GM18507 (cell line): ENCODE measurements around the gene ARL4A.
A peak's percentile ranks its signal among the peaks of the same experiment; 100 is the strongest.
"Not testable (repeated sequence)": the region's sequence is repeated elsewhere in the genome, so short reads cannot be mapped to it uniquely, and the experiment has no call there.

Experiments used
- DNase-seq: peaks from one replicate; pipeline ENCODE4 v3.0.0; 2011; ENCODE audit warnings: low read depth; ENCODE audit not compliant: insufficient read length; ENCODE audit errors: extremely low spot score
- FAIRE-seq: peaks from 2 replicates; lab custom pipeline; 2011; peaks lifted over from hg19 to GRCh38; lab: Jason Lieb, UNC

Gene ARL4A, protein sequence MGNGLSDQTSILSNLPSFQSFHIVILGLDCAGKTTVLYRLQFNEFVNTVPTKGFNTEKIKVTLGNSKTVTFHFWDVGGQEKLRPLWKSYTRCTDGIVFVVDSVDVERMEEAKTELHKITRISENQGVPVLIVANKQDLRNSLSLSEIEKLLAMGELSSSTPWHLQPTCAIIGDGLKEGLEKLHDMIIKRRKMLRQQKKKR

GRCh38 chr7:12686891-12687717 is at the start of gene ARL4A:
Gene ARL4A, plus strand, starts transcription at chr7:12687633. Its CDS starts 622 bp downstream, at chr7:12688255.
- FAIRE-seq (peak; percentile 85), DNase-seq (peak; percentile 76)

DNA sequence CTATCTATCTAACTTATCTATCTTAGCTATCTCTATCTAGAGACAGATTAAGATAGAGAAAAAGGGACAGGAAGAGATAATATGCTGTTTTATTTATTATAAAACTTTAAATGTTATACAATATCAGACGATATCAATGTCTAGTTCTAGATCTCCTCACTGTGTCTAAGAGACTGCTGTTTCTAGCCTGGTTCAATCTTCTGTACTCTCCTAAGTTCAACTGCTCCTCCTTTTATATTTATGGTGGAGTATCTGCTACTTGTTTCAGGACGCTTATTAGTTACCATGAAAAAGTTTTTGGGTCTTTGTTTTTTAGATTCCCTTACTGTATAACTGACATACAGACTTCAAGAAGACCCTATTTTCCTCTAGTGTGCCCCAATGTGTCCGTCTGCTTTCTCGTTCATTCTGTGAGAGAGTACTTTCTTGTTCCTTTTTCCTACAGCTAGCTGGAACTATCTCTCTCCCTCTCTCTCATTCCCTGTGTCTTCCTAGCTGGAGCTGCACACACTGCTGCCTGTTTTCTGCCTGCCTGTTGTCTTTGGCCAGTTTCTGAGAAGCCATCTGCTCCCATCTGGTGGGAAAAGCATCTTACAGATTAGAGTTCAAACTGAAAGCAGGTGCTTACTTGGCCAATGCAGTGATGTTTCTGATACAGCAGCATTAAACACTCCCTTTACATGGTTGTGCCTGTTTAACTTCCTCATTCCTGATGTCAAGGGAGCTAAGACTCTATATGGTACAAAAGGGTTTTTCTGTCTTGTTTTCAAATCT is 49.4 kb upstream of the ARL4A start:
- FAIRE-seq: no peak
- no peak for DNase-seq

DNA sequence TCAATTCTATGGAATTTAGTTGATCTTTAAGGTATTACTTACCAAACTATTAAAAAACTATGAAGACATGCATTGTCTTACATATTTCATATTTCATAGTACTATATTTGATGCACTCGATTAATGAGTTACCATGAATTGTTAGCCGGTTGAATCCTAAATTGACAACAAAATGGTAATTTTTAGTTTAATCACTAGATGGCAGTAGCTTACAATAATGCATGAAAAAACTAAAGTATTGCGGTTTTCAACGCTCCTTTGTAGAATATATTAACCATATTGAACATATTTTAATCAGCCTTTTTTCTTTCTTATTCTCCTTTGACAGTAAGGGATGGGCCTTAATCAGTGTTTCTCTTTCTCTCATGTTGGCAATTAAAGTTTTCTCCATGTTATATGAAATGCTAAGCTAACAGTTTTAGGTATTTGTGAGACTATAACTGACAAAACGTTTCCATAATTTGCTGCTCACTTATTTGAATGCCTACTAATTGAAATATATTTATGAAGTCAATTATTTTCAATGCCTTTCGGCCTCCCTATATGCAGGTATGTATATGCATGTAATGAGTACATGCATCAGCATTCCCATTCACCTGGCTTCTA is 48.5 kb upstream of the ARL4A start:
- FAIRE-seq (peak; percentile 68), DNase-seq (no peak)

DNA sequence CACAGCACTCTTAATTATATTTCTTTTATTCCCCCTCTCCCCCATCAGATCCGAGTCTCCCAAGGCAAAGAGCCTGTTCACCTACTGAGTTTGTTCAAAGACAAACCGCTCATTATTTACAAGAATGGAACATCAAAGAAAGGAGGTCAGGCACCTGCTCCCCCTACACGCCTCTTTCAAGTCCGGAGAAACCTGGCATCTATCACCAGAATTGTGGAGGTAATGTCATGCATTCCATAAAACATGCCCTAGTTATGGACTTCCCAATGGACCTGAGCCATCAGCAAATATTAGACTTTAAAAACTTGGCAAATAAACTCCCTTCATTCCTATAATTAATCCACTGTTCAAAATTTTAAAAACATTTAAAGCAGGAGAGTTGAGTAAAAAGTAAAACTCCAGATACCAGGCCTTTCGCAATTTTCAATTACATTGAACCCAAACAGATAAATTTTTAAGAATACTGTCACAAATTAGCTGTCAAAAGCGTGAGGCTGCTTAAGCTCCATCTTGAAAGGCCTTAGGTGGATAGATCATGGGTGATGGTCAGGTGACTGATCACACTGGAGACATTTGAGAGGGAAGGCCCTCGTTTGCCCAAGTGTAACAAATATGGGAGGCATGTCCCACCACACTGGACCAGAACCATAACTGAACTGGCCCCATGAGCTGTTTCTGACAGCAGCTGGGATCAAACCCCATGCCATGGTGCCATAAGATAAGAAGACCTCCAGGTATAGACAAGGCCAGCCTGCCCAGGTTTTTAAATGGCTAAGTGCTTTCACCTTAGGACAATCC is 46.9 kb upstream of the ARL4A start:
- FAIRE-seq (no peak), DNase-seq (no peak)

GRCh38 chr7:12641196-12641595 is 46.2 kb upstream of the ARL4A start:
- no peak for DNase-seq
- no peak for FAIRE-seq

GRCh38 chr7:12642508-12642907 is 44.9 kb upstream of the ARL4A start:
- FAIRE-seq: no peak
- no peak for DNase-seq

GRCh38 chr7:12643001-12643643 is 44.3 kb upstream of the ARL4A start:
- FAIRE-seq (no peak), DNase-seq (no peak)

DNA sequence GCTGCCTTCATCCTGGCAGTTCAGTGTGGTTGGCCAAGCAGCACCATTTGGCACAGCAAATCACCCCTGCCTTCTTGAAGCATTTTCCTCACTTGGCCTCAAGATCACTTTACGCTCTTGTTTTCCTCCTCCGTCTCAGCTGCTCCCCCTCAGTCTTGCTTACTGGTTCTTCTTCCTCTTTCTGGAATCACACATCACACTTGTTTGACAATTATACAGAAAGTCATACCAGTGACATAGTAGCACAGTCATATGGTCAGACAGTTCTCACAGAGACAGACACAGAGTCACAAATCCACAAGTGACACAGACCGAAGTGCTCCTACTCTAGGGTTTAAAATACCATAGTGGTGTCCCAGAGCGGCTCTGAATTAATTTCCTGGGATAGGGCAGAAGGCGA is 43.8 kb upstream of the ARL4A start:
- DNase-seq: no peak
- no peak for FAIRE-seq

GRCh38 chr7:12645212-12645611 is 42.2 kb upstream of the ARL4A start:
- DNase-seq, FAIRE-seq: not testable (repeated sequence)

- FAIRE-seq (no peak), DNase-seq (no peak)
Measured at GRCh38 chr7:12646139-12646538, 41.3 kb upstream of the ARL4A start.

GRCh38 chr7:12647364-12648219 is 39.8 kb upstream of the ARL4A start:
- DNase-seq (no peak), FAIRE-seq (no peak)

GRCh38 chr7:12648704-12649261 is 38.6 kb upstream of the ARL4A start:
- DNase-seq (no peak), FAIRE-seq (no peak)

GRCh38 chr7:12649348-12649747 is 38.1 kb upstream of the ARL4A start:
- DNase-seq: no peak
- no peak for FAIRE-seq

DNA sequence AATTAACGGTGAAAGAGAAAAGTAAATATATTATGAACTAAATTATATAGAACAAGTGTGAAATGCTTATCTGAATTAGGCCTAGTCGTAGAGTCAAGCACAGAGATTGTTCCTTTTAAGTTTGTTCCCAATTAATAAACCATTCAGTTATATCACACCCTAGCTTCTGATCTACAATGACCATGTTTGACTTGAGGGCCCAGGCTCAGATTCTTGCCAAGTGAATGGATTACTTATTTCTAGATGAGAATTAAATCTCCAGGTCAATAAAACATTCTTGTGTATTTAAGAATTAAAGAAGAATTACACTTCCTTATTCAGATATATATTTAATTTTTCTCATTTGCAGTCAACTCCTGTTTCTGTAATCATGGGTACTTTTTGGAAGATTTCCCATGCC is 37.4 kb upstream of the ARL4A start:
- no peak for DNase-seq
- no peak for FAIRE-seq

GRCh38 chr7:12653110-12653509 is 34.3 kb upstream of the ARL4A start:
- DNase-seq (no peak), FAIRE-seq (no peak)

- DNase-seq: no peak
- FAIRE-seq: no peak
Measured at GRCh38 chr7:12653518-12653917, 33.9 kb upstream of the ARL4A start.

GRCh38 chr7:12655161-12655560 is 32.3 kb upstream of the ARL4A start:
- FAIRE-seq (no peak), DNase-seq (no peak)

DNA sequence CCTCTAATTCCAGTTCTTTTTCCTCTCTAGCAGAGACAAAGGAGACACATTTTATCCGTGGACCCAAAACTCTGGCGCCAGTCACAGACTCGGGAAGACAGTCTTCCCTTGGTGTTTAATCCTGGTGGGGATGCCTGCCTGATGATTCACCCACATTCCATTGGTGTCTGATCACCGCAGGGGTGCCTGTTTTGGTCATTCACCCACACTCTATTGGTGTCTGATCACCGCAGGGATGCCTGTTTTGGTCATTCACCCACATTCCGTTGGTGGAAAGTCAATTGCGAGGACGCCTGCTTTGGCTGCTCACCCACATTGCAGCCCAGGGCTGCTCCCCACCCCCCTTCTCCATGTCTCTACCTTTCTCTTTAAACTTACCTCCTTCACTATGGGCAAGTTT is 27.0 kb upstream of the ARL4A start:
- not testable (repeated sequence) for DNase-seq, FAIRE-seq
